ENCODE data around the gene CDC42SE2. TPM values are rescaled to one million over a fixed set of nuclear protein-coding genes. Genes with fewer than 3 reads are reported as not detected.
"Not testable (repeated sequence)": the region's sequence is repeated elsewhere in the genome, so short reads cannot be mapped to it uniquely, and the experiment has no call there.

Gene CDC42SE2
- total RNA-seq, 4 donors from 2014 or later, result 23.9 to 29.6 (median 26.4) TPM

DNA sequence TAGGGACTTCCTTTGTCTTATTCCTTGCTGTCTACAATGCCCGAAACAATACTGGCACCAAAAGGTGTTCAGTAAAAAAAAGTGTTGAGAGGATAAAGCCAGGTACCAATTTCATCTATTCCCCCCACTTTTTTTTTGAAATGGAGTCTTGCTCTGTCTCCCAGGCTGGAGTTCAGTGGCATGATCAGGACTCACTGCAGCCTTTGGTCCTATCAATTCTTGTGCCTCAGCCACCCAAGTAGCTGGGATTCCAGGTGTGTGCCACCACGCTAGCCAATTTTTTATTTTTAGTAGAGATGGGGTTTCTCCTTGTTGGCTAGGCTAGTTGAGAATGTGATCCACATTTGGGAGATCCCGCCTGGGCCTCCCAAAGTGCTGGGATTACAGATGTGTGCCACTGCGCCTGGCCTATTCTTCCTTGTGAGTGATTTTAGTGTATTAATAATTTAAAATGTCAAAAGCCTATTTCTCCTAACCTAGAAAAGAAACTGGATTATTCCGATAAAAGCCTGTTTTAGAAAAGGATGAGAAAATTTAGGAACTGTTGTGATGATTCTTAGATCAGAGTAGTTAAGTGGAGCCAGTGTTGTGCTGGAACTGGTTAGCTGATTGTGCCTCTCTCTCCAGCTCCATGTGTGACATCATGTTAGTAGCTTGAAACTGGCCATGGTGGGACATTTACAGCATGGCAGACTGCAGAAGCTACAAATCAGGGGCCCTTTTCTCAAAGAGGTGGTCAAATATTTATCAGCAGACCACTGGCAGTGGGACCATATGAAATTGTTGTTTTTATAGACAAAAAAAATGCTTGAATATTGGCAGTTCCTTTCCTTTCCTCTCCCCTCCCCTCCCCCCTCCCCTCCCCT, 14.3 kb downstream of the CDC42SE2 start:
- no peaks in the 10 kb centered on the region for H3K9me3 ChIP-seq
- intact Hi-C loops (cut with DNase I; ENCODE audit: low total_unique reads), result no loop called here
- H3K27me3 ChIP-seq, result no peaks in the 10 kb centered on the region
- TF ChIP-seq, protein P1, sequence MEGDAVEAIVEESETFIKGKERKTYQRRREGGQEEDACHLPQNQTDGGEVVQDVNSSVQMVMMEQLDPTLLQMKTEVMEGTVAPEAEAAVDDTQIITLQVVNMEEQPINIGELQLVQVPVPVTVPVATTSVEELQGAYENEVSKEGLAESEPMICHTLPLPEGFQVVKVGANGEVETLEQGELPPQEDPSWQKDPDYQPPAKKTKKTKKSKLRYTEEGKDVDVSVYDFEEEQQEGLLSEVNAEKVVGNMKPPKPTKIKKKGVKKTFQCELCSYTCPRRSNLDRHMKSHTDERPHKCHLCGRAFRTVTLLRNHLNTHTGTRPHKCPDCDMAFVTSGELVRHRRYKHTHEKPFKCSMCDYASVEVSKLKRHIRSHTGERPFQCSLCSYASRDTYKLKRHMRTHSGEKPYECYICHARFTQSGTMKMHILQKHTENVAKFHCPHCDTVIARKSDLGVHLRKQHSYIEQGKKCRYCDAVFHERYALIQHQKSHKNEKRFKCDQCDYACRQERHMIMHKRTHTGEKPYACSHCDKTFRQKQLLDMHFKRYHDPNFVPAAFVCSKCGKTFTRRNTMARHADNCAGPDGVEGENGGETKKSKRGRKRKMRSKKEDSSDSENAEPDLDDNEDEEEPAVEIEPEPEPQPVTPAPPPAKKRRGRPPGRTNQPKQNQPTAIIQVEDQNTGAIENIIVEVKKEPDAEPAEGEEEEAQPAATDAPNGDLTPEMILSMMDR (IDR thresholded peaks at IDR 0.05 in 4 of 5, conservative IDR thresholded peaks at IDR 0.05 in 1 of 5), result no peak
- TF ChIP-seq POLR2A (IDR thresholded peaks at IDR 0.05), result no peak
- H3K4me3 ChIP-seq, result no peak overlapping the region
- H3K27ac ChIP-seq, result peak overlapping the region in 1 of 4 donors; percentile 58
- DNase-seq, result no peak
- H3K4me1 ChIP-seq, result peaks cover 3 to 12% of the 10 kb centered on the region in 2 donors
- H3K36me3 ChIP-seq, result no peaks in the 10 kb centered on the region
- peak in 1 of 2 donors; percentile 85 for ATAC-seq
- in situ Hi-C loops (cut with MboI; ENCODE audit: low sequenced_read_pairs in 4 of 4), result no loop called here

DNA sequence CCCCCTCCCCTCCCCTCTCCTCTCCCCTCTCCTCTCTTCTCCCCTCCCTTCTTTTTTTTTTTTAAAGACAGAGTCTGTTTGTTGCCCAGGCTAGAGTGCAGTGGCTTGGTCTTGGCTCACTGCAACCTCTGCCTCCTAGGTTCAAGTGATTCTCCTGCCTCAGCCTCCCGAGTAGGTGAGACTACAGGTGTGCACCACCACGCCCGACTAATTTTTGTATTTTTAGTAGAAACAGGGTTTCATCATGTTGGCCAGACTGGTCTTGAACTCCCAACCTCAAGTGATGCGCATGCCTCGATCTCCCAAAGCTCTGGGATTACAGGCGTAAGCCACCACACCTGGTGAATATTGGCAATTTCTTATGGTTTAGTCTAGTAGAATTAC, 14.9 kb downstream of the CDC42SE2 start:
- DNase-seq; in situ Hi-C loops (cut with MboI; ENCODE audit: low sequenced_read_pairs in 4 of 4); H3K27me3 ChIP-seq; ATAC-seq; H3K9me3 ChIP-seq; H3K27ac ChIP-seq; H3K36me3 ChIP-seq; H3K4me3 ChIP-seq; intact Hi-C loops (cut with DNase I; ENCODE audit: low total_unique reads): not testable (repeated sequence)
- H3K4me1 ChIP-seq, result peaks cover 3 to 12% of the 10 kb centered on the region in 2 donors

DNA sequence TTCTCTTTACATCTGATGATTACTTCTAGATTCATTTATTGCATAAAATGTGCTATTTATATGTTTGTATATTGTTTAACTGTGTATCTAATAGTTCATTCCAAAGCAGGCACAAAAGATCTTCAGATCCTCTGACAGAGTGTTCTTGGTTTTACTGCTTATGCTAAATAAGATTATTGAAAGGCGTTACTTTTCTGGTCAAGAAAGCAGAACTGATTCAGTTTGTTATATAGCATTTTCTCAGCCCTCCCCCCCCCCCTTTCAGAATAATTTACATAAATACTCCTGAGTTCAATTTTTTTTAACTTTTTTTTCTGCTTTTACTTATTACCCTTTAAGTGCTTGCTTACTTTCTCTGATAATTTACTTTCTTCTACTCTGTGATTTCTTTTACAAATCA, 15.4 kb downstream of the CDC42SE2 start:
- no peak overlapping the region for H3K27ac ChIP-seq
- in situ Hi-C loops (cut with MboI; ENCODE audit: low sequenced_read_pairs in 4 of 4) (no loop called here), intact Hi-C loops (cut with DNase I; ENCODE audit: low total_unique reads) (no loop called here)
- no peaks in the 10 kb centered on the region for H3K36me3 ChIP-seq
- no peaks in the 10 kb centered on the region for H3K27me3 ChIP-seq
- H3K9me3 ChIP-seq, result no peaks in the 10 kb centered on the region
- peaks cover 3 to 12% of the 10 kb centered on the region in 2 donors for H3K4me1 ChIP-seq
- TF ChIP-seq POLR2A (IDR thresholded peaks at IDR 0.05), result no peak
- ATAC-seq, result no peak
- DNase-seq, result no peak
- no peak overlapping the region for H3K4me3 ChIP-seq

DNA sequence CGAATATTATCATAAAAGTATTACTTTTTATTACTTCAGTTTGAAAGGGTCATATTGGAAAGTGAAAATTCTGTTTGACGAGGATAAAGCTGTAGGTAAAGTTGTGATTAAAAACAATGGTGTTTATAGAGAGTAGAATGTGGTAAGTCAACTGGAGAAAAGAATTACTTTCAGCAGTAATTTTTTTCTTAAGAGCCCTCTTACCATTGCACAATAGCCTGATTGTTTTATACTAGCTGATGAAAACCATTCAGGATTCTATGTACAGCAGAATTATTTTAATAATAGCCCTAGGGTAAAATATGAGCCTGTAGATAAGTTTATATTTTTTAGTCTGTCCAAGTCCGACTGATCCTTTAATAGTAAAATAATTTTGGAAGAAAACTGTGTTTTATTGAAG, 16.6 kb downstream of the CDC42SE2 start:
- ATAC-seq (no peak), DNase-seq (no peak)
- TF ChIP-seq POLR2A (IDR thresholded peaks at IDR 0.05), result no peak
- TF ChIP-seq, protein P1 (IDR thresholded peaks at IDR 0.05 in 4 of 5, conservative IDR thresholded peaks at IDR 0.05 in 1 of 5), result no peak
- Histone ChIP-seq H3K27ac (no peak overlapping the region), H3K36me3 (no peaks in the 10 kb centered on the region), H3K4me1 (peaks cover 3 to 12% of the 10 kb centered on the region in 2 donors), H3K4me3 (no peak overlapping the region), H3K27me3 (no peaks in the 10 kb centered on the region), H3K9me3 (no peaks in the 10 kb centered on the region)
- in situ Hi-C loops (cut with MboI; ENCODE audit: low sequenced_read_pairs in 4 of 4), result no loop called here
- intact Hi-C loops (cut with DNase I; ENCODE audit: low total_unique reads), result no loop called here

DNA sequence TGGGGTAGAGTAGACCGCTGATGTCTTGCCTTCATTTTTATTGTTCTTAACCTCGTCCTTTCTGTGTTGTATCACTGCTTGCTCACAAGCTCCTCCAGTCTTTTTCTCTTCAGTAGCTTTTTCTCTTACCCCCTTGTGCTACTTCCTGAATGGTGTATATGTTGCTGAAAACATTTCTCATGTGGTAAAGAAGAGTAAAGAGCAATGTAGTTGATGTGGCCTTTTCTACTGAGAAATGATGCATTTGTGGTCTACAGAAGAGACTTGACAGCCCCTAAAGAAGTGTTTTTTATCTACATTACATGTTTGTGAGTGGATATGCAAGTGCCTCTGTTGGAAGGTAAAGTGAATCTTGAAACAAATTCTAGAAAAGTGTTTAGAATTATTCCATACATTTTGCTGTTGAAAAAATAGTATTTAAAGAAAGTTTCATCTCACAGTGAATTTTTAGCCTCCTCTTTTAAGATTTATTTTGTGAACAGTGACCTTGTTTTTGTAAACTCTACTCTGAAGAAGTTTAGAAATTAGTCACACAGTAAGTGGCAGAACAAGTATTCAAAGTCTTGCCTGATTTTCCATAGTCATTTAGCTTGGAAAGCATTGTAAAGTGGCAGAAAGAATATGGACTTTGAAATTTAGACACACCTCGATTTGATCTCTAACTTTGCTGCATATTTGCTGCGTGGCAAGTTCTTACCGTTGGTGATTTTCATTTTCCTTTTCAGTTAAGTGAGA, 17.4 kb downstream of the CDC42SE2 start:
- no peaks in the 10 kb centered on the region for H3K36me3 ChIP-seq
- H3K27ac ChIP-seq, result no peak overlapping the region
- TF ChIP-seq, protein P1 (IDR thresholded peaks at IDR 0.05 in 4 of 5, conservative IDR thresholded peaks at IDR 0.05 in 1 of 5), result no peak
- TF ChIP-seq POLR2A (IDR thresholded peaks at IDR 0.05), result no peak
- H3K4me1 ChIP-seq, result peaks cover 3 to 12% of the 10 kb centered on the region in 2 donors
- intact Hi-C loops (cut with DNase I; ENCODE audit: low total_unique reads) (no loop called here), in situ Hi-C loops (cut with MboI; ENCODE audit: low sequenced_read_pairs in 4 of 4) (no loop called here)
- DNase-seq (no peak), ATAC-seq (no peak)
- H3K4me3 ChIP-seq, result no peak overlapping the region
- H3K9me3 ChIP-seq, result no peaks in the 10 kb centered on the region
- H3K27me3 ChIP-seq, result no peaks in the 10 kb centered on the region
